Lung (tissue), 12 donors: ENCODE measurements around the gene GIGYF2. TPM values are rescaled to one million over a fixed set of nuclear protein-coding genes. Genes with fewer than 3 reads are reported as not detected.

Source experiments
- ATAC-seq: fragments of 200-7000 bp; cut with Tn5 transposase; one replicate; pipeline ENCODE4 v1.9.1; 2020; ENCODE audit warnings: moderate number of reproducible peaks; ENCODE audit not compliant: insufficient read depth, low FRiP score
- DNase-seq, 3 donors: peaks; one replicate each; pipeline ENCODE4 v3.0.0-alpha.2; 2013 to 2017
- H3K27ac ChIP-seq, 2 donors: one replicate each; pipeline ENCODE4 v1.5.1; 2013; ENCODE audit warnings: mild to moderate bottlenecking in 2 of 2, moderate library complexity in 2 of 2, control low read depth in 1 of 2, inconsistent platforms in 1 of 2, low read depth in 1 of 2, low read length in 1 of 2
- H3K27me3 ChIP-seq, 3 donors: one replicate each; pipeline ENCODE4 v1.5.1; 2013; ENCODE audit warnings: low read length in 2 of 3; ENCODE audit not compliant: control insufficient read depth in 3 of 3, insufficient read depth in 3 of 3
- H3K36me3 ChIP-seq, 4 donors: one replicate each; pipeline ENCODE4 v1.5.1; 2013; ENCODE audit warnings: low read length in 4 of 4, mild to moderate bottlenecking in 1 of 4, moderate library complexity in 1 of 4; ENCODE audit not compliant: control insufficient read depth in 4 of 4, insufficient read depth in 4 of 4
- H3K4me1 ChIP-seq, 5 donors: one replicate each; pipeline ENCODE4 v1.5.1; 2013; ENCODE audit warnings: low read length in 5 of 5, mild to moderate bottlenecking in 2 of 5, moderate library complexity in 1 of 5; ENCODE audit not compliant: control insufficient read depth in 5 of 5, insufficient read depth in 5 of 5
- H3K4me3 ChIP-seq: one replicate; pipeline ENCODE4 v1.5.1; 2013; ENCODE audit warnings: mild to moderate bottlenecking, control low read depth, moderate library complexity
- H3K9ac ChIP-seq, 2 donors: one replicate each; pipeline ENCODE4 v1.5.1; 2013; ENCODE audit warnings: low read length in 2 of 2, control low read depth in 1 of 2; ENCODE audit not compliant: insufficient read depth in 1 of 2
- H3K9me3 ChIP-seq, 4 donors: one replicate each; pipeline ENCODE4 v1.5.1; 2013; ENCODE audit warnings: low read length in 3 of 4, mild to moderate bottlenecking in 1 of 4, moderate library complexity in 1 of 4; ENCODE audit not compliant: control insufficient read depth in 4 of 4, insufficient read depth in 3 of 4
- WGBS, 2 donors: extraction: QIAGEN DNeasy Blood & Tissue Kit; methylation state at CpG; one replicate each; pipeline ENCODE4 v1.1.7; 2013; 5-methylcytosine and 5-hydroxymethylcytosine counted together
- polyA plus RNA-seq, 2 donors: library from polyadenylated mRNA; stranded (reverse); fragments of 200-250 nt; gene quantifications; one replicate each; pipeline ENCODE4 v1.2.1, GENCODE V29; 2013
- total RNA-seq, 2 donors: library from RNA; depleted of rRNA in 1 of 2; stranded (reverse); fragments of >200 nt in 1 of 2; gene quantifications; one replicate each; pipeline ENCODE4 v1.2.1, GENCODE V29; 2014 to 2021
- TF ChIP-seq, protein P1 (sequence below): IDR thresholded peaks from 2 replicates; pipeline ENCODE4 v1.5.1; 2012; ENCODE audit warnings: mild to moderate bottlenecking; ENCODE audit errors: control extremely low read depth, extremely low read depth
- donor health status: control.
- donor health status: control.
- donor health status: Bipolar disorder and iron deficiency.
- donor health status: healthy.
- donor health status: DM: yes; HTN: yes; CAD: no.

GIGYF2 gene
- total and polyA plus RNA-seq, 4 donors: 15.9 to 145 (median 37.3) TPM

DNA sequence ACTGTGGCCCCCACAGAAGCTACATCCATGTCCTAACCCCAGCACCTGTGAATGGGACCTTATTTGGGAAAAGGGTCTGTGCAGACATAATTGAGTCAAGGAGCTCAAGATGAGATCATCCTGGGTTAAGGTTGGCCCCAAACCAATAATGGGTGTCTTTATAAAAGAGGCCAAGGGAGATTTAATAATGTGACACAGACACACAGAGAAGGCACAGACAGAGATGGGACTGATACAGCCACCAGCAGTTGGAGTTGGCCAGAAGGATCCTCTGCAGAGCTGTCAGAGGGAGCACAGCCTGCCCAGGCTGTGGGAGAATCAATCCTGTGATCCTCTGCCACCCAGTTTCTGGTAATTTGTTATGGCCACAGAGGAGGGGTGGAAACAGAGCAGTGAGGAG, 199.0 kb downstream of the GIGYF2 start:
- Histone ChIP-seq H3K4me3 (no peak overlapping the region), H3K9ac (no peak overlapping the region), H3K9me3 (no peaks in the 10 kb centered on the region), H3K36me3 (no peaks in the 10 kb centered on the region), H3K27ac (no peak overlapping the region), H3K27me3 (no peaks in the 10 kb centered on the region), H3K4me1 (peaks cover 0 to 3% (median 0%) of the 10 kb centered on the region in 5 donors)
- TF ChIP-seq, protein P1, sequence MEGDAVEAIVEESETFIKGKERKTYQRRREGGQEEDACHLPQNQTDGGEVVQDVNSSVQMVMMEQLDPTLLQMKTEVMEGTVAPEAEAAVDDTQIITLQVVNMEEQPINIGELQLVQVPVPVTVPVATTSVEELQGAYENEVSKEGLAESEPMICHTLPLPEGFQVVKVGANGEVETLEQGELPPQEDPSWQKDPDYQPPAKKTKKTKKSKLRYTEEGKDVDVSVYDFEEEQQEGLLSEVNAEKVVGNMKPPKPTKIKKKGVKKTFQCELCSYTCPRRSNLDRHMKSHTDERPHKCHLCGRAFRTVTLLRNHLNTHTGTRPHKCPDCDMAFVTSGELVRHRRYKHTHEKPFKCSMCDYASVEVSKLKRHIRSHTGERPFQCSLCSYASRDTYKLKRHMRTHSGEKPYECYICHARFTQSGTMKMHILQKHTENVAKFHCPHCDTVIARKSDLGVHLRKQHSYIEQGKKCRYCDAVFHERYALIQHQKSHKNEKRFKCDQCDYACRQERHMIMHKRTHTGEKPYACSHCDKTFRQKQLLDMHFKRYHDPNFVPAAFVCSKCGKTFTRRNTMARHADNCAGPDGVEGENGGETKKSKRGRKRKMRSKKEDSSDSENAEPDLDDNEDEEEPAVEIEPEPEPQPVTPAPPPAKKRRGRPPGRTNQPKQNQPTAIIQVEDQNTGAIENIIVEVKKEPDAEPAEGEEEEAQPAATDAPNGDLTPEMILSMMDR: no peak
- no peak for DNase-seq
- no peak for ATAC-seq

DNA sequence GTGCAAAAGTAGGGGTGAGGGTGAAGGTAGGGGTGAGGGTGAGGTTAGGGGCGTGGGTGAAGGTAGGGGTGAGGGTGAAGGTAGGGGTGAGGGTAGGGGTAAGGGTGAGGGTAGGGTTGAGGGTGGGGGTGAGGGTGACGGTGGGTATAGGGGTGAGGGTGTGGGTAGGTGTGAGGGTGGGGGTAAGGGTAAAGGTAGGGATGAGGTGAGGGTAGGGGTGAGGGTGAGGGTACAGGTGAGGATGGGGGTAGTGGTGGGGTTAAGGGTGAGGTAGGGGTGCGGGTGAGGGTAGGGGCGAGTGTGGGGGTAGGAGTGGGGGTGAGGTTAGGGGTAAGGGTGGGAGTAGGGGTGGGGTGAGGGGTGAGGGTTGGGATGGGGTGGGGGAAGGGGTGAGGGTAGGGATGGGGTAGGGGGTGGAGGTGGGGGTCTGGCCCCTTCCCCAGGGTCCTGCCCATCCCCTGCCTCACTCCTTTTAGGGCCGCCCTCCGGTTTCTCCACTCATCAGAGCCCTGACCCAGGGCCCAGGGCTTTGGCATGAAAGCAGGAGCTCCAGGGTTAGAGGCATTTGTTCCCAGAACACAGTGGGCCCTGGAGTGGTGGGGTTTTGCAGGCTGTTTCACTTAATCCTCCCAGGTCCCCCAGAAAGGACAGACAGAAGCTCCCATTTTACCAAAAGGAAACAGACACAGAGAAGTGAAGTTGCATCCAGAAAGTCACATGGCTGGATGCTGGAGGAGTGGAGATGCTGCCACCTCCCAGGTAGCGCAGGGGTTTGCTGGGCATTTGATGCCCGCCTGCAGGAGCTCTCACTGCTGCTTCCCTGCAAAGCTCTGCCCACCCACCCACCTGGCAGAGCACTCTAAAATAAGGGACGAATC, 199.8 kb downstream of the GIGYF2 start:
- no peak for ATAC-seq
- TF ChIP-seq, protein P1: no peak
- no peak for DNase-seq

DNA sequence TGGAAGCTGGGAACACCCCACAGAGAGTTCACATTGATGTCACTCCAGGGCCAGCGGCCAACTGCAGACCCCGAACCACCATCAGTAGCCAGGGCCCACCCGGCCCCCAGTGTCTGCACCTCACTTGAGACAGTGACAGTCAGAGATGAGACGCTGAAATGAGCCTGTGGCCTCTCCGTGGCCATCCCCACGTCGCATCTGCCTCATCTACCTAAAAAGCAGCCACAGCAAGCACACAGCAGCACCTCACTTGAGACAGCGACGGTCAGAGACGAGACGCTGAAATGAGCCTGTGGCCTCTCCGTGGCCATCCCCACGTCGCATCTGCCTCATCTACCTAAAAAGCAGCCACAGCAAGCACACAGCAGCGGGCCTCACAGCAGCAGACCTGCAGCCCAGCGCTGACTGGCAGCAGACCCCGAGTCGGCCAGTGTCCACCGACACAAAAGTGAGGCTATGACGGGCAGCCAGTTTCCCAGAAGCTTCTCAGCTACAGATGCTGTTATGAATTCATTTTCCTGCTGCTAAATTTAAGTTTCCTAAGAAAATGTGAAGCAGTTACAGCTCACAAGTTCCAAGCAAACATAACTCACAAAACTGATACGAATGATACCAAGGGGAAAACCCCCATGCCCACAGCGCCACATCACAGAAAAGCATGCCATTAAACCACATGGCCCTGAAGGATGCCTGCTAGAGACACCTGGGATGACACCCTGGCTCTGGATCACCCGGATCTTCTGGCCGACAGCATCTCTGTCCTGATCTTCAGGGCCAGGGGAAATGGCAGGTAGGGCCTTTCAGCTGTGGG, 200.7 kb downstream of the GIGYF2 start:
- Histone ChIP-seq H3K4me3 (no peak overlapping the region), H3K27ac (no peak overlapping the region), H3K27me3 (no peaks in the 10 kb centered on the region), H3K9me3 (no peaks in the 10 kb centered on the region), H3K9ac (no peak overlapping the region), H3K36me3 (no peaks in the 10 kb centered on the region), H3K4me1 (peaks cover 0 to 8% (median 0%) of the 10 kb centered on the region in 5 donors)
- 92 to 97% methylated on average over 24 of the region's 24 CpGs for WGBS, 2 donors
- DNase-seq (no peak), ATAC-seq (no peak)
- TF ChIP-seq, protein P1: no peak

More for the DNA sequence above, 199.8 kb downstream of the GIGYF2 start:
- Histone ChIP-seq H3K9me3 (no peaks in the 10 kb centered on the region), H3K4me1 (peaks cover 0 to 8% (median 0%) of the 10 kb centered on the region in 5 donors), H3K9ac (no peak overlapping the region), H3K36me3 (no peaks in the 10 kb centered on the region), H3K27ac (no peak overlapping the region), H3K4me3 (no peak overlapping the region), H3K27me3 (no peaks in the 10 kb centered on the region)
- 95 to 97% methylated on average over 9 of the region's 9 CpGs for WGBS, 2 donors
